ENCODE measurements around the gene PMEL. TPM values are rescaled to one million over a fixed set of nuclear protein-coding genes. Genes with fewer than 3 reads are reported as not detected.
A peak's percentile ranks its signal among the peaks of the same experiment; 100 is the strongest.

PMEL gene
- total RNA-seq, 6 experiments from 2014 or later, result 0.47 to 1.3 (median 0.59) TPM

DNA sequence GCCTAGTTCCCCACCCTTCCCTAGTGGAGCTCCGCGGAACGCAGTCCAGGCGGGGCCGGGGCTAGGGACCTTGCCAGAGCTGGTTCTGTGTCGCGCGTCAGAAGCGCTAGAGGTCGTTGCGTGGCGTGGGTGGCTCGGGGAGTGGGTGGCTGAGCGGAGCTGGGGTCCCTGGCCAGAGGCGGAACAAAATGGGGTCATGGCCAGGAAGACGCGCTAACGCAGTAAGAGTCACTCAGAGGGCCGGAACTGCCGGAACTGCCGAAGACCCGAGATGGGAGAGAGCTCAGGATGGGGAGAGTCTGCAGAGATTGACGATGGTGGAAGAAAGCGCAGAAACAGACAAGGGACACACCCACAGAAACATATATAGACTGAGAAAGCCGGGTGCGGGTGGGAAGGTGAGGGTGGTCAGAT is 30.1 kb downstream of the PMEL start:
- Mint-ChIP-seq H3K4me1 (ENCODE audit: low read depth) (peaks cover 93% of the 10 kb centered on the region), H3K9me3 (no peaks in the 10 kb centered on the region), H3K27ac (peak overlapping the region; percentile 74), H3K27me3 (ENCODE audit: insufficient read depth) (no peaks in the 10 kb centered on the region; the same call in 1 of the 2 replicates), H3K4me3 (peak overlapping the region; percentile 69; the same call in 1 of the 2 replicates), H3K36me3 (ENCODE audit: low read depth) (peaks cover 11% of the 10 kb centered on the region; the same call in 1 of the 2 replicates)
- no peak for DNase-seq
- TF ChIP-seq, protein P1, sequence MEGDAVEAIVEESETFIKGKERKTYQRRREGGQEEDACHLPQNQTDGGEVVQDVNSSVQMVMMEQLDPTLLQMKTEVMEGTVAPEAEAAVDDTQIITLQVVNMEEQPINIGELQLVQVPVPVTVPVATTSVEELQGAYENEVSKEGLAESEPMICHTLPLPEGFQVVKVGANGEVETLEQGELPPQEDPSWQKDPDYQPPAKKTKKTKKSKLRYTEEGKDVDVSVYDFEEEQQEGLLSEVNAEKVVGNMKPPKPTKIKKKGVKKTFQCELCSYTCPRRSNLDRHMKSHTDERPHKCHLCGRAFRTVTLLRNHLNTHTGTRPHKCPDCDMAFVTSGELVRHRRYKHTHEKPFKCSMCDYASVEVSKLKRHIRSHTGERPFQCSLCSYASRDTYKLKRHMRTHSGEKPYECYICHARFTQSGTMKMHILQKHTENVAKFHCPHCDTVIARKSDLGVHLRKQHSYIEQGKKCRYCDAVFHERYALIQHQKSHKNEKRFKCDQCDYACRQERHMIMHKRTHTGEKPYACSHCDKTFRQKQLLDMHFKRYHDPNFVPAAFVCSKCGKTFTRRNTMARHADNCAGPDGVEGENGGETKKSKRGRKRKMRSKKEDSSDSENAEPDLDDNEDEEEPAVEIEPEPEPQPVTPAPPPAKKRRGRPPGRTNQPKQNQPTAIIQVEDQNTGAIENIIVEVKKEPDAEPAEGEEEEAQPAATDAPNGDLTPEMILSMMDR (IDR thresholded peaks at IDR 0.05), result no peak

DNA sequence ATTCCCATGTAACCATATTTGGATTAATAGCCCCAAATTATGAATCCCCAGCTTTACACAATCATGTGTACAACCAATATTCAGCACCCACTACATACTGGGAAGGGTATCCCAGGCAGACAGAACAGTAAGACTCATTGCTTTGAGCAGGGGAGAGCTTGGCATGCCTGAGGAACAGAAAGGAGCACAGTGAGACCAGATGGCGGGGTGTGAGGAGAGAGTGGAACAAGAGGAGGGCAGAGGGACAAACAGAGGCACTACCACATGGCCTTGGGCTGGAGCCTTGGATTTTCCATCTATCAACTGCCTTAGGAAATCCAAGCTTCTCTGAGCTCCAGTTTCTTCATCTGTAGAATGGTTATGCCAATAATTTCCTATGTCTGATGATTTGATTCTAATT is 31.1 kb downstream of the PMEL start:
- H3K4me1 Mint-ChIP-seq (ENCODE audit: low read depth), result peaks cover 93% of the 10 kb centered on the region
- TF ChIP-seq, protein P1 (IDR thresholded peaks at IDR 0.05), result no peak
- H3K9me3 Mint-ChIP-seq, result no peaks in the 10 kb centered on the region
- H3K36me3 Mint-ChIP-seq (ENCODE audit: low read depth), result peaks cover 6% of the 10 kb centered on the region; the same call in 1 of the 2 replicates
- DNase-seq, result no peak
- peak overlapping the region; percentile 46 for H3K27ac Mint-ChIP-seq
- H3K27me3 Mint-ChIP-seq (ENCODE audit: insufficient read depth), result no peaks in the 10 kb centered on the region; the same call in 1 of the 2 replicates
- H3K4me3 Mint-ChIP-seq, result peak overlapping the region; percentile 27

DNA sequence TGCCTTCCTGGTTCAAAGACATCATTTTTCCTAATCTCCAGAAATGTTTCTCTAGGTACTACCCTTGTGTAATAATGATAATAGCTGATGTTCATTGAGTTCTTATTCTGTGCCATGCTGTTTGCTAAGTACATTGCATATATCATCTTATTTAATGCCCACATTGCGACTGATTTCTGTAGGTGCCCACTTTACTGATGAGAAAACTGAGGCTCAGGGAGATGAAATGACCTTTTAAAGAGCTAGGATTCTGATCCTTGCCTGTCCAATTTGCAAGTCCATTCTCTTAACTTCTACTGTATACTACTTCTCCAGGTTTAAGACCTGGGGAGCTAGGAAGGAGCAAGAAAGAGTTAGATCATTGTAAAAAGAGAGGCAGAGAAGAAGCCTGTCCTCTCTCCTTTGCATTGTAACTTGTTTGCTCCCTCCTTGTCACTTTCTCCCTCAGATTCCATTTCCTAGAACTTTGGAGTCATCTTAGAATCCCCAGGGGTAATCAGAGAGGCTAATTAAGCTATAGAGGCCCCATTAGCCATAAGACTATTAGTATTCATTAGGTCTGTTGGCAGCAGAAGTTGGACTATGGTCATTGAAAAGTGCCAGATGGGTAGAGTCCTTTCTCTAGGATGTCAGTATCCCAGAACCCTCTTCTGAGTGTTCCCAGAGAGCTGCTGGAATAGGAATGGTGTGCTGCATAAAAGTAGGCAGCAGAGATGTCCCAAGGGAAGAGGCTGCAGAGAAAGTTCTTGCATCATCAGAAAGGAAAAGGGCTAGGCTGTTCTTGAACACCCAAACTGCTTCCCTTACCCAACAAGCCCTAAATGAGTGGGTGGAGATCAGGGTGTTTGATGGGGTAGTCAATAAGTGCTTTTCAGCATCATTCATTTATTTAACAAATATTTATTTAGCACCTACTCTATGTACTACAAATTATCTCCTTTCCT is 31.8 kb downstream of the PMEL start:
- Mint-ChIP-seq H3K36me3 (ENCODE audit: low read depth) (peaks cover 6% of the 10 kb centered on the region; the same call in 1 of the 2 replicates), H3K9me3 (no peaks in the 10 kb centered on the region), H3K4me1 (ENCODE audit: low read depth) (peaks cover 91% of the 10 kb centered on the region), H3K27me3 (ENCODE audit: insufficient read depth) (no peaks in the 10 kb centered on the region; the same call in 1 of the 2 replicates), H3K4me3 (peak overlapping the region; percentile 91), H3K27ac (peak overlapping the region; percentile 92)
- DNase-seq, result no peak
- TF ChIP-seq, protein P1 (IDR thresholded peaks at IDR 0.05), result no peak

DNA sequence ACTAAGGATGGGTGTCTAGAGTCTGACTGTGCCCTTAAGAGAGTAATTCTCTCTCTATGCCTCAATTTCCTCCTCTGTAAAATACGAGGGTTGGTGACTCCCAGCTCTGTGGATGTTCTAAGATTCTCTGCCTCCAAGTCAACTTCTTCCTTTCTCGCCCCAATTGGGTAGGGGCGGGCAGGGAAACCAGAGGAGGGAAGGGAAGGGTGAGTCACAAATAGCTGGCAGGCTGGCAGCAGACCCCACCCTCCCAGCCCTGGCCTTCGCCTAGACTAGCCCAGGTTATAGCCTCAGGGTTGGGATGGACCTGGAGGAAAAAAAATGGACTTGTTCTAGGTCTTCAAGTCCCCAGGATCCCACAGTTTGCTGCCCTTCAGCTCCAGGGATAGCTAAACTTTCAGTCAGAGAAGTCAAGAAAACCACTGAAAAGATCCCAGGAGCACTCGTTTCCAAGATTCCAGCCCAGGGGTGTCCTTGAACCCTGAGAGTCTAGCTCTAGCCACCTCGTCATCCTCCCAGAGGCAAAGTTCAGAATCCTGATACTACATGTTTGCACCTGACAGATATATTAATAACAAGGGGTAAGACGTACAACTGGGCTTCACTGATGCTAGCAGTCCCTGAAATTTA is 32.6 kb downstream of the PMEL start:
- no peaks in the 10 kb centered on the region; the same call in 1 of the 2 replicates for H3K27me3 Mint-ChIP-seq (ENCODE audit: insufficient read depth)
- TF ChIP-seq, protein P1 (IDR thresholded peaks at IDR 0.05), result no peak
- DNase-seq, result no peak
- peaks cover 6% of the 10 kb centered on the region; the same call in 1 of the 2 replicates for H3K36me3 Mint-ChIP-seq (ENCODE audit: low read depth)
- peak overlapping the region; percentile 91 for H3K4me3 Mint-ChIP-seq
- peaks cover 83% of the 10 kb centered on the region for H3K4me1 Mint-ChIP-seq (ENCODE audit: low read depth)
- H3K9me3 Mint-ChIP-seq, result no peaks in the 10 kb centered on the region
- H3K27ac Mint-ChIP-seq, result peak overlapping the region; percentile 92

DNA sequence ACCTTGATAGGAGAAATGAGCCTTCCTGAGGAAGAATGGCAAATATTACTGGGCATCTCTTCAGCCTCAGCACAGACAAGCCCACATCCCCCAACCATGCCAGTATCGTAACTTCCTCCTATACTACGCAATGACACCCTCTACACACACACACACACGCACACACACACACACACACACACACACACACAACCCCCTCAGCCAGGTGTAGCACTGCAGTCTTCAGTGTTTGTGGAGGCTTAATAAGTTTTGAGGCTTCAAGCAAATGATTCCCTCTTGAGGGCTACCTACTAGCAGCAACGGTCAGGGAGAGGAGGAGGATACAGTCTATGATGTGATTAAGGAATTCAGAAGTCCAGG is 33.3 kb downstream of the PMEL start:
- peaks cover 6% of the 10 kb centered on the region; the same call in 1 of the 2 replicates for H3K36me3 Mint-ChIP-seq (ENCODE audit: low read depth)
- H3K27ac Mint-ChIP-seq, result peak overlapping the region; percentile 92
- H3K4me1 Mint-ChIP-seq (ENCODE audit: low read depth), result peaks cover 80% of the 10 kb centered on the region
- H3K4me3 Mint-ChIP-seq, result peak overlapping the region; percentile 91
- no peak for DNase-seq
- H3K9me3 Mint-ChIP-seq, result no peaks in the 10 kb centered on the region
- TF ChIP-seq, protein P1 (IDR thresholded peaks at IDR 0.05), result no peak
- H3K27me3 Mint-ChIP-seq (ENCODE audit: insufficient read depth), result no peaks in the 10 kb centered on the region; the same call in 1 of the 2 replicates
